ENCODE results near the gene SMYD5. TPM values are rescaled to one million over a fixed set of nuclear protein-coding genes. Genes with fewer than 3 reads are reported as not detected.

SMYD5 gene
- total RNA-seq, 2 experiments from 2014 or later, result 41.5 to 44.9 TPM

DNA sequence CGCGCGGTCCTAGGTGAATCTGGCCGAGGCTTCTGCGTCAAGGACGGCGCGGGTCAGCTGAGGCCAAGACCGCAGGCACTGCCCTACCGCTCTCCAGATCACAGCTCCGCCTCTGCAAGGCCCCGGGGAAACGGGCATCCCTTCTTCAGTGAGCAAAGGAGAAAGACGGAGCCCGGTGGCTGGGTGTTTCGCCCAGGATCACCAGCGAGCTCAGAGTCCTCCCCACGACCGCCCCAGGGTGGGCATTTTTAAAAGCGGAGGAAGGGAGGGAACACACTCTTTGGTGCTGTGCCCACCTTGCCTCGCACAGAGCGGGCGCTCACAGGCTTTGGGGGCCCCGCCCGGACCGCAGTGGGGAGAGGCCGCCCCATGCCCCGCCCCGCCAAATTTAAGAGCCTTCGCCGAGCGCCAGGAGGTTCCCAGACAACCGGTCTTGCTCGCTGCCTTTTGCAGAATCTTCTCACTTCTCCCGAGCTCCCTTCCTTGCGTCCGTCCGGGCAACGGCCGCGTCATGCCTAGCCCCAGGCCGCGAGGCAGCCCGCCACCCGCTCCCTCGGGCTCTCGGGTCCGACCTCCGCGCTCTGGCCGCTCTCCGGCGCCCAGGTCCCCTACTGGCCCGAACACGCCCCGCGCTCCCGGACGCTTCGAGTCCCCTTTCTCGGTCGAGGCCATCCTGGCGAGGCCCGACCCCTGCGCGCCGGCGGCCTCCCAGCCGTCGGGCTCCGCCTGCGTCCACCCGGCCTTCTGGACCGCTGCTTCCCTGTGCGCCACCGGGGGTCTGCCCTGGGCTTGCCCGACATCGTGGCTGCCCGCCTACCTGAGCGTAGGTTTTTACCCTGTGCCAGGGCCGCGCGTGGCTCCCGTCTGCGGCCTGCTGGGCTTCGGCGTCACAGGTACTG, 11.6 kb upstream of the SMYD5 start, which contains the start of gene NOTO:
Gene NOTO (plus strand): TSS at position 419 of the 899 bp plus-strand sequence. CDS start 93 bp downstream, at position 512.
- POLR2A ChIA-PET, result no interaction called here
- CTCF ChIA-PET, result interaction anchor here (1.0 to 1.1 kb wide), 2 partner anchors 10 to 25 kb away, joined by 4 to 5 read pairs; no protein-coding TSS in a partner anchor

DNA sequence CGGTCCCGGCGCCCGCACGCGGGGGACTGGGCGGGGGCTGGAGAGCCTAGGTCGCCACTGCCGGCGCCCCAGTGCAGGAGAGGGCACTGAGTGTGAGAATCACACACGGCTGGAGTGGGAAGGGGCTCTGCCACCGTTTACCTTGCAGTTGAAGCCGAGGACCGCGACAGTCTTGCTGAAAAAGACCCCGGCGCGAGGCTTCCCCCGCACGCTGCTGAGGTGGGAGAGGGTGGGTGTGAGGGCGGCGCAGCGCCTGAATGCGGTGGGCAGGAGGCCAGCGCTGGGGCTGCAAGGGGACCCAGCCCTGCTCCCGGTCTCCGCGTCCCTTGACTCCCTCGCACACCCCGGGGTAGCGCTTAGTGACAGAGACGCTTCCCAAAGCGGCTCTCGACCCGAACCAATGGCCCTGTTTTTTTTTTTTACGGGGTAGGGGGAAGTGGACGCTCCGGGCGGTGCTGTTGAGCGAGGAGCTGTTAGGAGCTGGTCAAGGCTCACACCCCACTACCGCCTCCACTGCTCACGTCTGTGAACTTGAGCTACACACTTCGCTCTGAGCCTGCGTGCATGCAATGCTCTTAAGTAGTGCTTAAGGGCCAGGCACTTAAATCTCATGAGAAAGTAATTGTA, 10.9 kb upstream of the SMYD5 start:
- CTCF ChIA-PET, result no interaction called here

DNA sequence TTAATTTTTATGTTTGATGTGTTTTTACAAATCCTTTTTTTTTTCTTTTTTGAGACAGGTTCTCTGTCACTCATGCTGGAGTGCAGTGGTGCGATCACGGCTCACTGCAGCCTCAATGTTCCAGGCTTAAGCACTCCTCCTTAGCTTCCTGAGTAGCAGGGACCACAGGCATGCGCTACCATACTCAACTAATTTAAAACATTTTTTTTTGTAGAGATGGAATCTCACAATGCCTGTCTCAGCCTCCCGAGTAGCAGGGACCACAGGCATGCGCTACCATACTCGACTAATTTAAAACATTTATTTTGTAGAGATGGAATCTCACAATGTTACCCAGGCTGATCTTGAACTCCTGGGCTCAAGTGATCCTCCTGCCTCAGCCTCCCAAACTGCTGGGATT, 8.4 kb upstream of the SMYD5 start:
- ChIA-PET POLR2A (no interaction called here), CTCF (interaction anchor here (0.6 kb wide), 1 partner anchor 28 kb away, joined by 3 read pairs; no protein-coding TSS in a partner anchor)

More for the DNA sequence above, 10.9 kb upstream of the SMYD5 start:
- POLR2A ChIA-PET, result no interaction called here

DNA sequence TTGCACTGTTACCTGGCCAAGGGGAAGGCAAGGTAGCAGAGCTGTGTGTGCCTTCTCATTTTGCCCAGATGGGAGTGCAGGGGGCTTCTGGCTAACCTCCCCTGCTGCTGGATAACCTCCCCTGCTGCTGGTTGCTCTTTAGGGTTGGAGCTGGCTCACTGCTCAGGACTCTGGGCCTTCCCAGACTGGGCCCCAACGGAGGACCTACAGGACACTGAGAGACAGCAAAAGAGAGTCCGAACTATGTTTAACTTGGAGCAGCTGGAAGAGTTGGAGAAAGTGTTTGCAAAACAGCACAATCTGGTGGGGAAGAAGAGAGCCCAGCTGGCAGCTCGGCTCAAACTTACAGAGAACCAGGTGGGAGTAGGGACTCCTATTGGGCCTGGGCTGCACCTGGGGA, 5.8 kb upstream of the SMYD5 start:
- ChIA-PET POLR2A (no interaction called here), CTCF (interaction anchor here (0.8 to 6.4 kb wide), 2 partner anchors 21 to 32 kb away, joined by 3 to 64 read pairs; no protein-coding TSS in a partner anchor)

DNA sequence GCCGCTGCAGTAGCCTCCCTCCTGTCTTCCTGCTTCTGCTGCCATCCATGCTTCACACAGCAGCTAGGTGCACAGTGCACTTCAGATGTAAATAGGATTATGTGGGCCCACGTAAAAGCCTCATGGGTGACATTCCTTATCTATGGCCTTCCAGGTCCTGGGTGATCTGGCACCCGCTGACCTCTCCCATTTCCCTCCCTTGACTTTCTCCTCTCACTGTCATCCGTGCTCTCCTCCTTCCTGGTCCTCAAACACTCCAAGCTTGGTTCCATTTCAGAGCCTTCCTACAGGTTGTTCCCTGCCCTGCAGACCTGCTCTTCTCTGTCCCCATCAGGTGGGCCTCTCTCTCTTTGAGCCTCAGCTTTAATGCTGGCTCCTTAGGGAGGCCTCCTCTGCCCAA, 4.0 kb upstream of the SMYD5 start:
- POLR2A ChIA-PET, result no interaction called here
- CTCF ChIA-PET, result interaction anchor here (1.1 to 6.4 kb wide), 2 partner anchors 34 to 317 kb away, joined by 3 to 64 read pairs; no protein-coding TSS in a partner anchor

DNA sequence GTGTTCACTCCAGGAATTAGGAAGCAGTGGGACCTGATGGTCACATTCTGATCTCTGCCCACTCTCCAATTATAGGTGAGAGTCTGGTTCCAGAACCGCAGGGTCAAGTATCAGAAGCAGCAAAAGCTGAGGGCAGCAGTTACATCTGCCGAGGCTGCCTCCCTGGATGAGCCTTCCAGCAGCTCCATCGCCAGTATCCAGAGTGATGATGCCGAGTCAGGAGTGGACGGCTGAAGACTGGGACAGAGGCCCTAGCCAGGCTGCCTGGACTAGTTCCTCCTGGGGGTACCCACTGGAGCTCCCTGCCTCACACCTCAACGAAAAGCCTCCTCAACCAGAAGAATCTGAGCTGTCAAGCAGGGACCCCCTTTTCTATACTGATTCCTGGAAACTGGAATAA, 3.3 kb upstream of the SMYD5 start:
- POLR2A ChIA-PET, result no interaction called here

DNA sequence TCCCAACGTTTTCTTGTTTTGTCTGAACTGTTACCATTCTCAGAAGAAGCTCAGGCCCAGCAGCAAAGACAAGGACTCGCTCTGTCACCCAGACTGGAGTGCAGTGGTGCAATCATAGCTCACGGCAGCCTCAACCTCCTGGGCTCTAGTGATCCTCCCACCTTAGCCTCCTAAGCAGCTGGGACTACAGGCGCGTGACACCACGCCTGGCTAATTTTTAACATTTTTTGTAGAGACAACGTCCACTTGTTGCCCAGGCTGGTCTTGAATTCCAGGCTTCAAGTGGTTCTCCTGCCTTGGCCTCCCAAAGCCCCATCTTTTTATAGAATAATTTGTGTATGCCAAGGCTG, 2.0 kb upstream of the SMYD5 start:
- ChIA-PET CTCF (interaction anchor here (0.8 to 6.4 kb wide), 14 partner anchors 9 to 319 kb away, joined by 3 to 64 read pairs (median 4); partner anchors contain the start of genes NOTO and SFXN5), POLR2A (interaction anchor here (1.3 to 1.6 kb wide), 2 partner anchors 35 to 73 kb away, joined by 3 to 9 read pairs; partner anchors contain the start of gene FBXO41)

More for the DNA sequence above, 3.3 kb upstream of the SMYD5 start:
- CTCF ChIA-PET, result interaction anchor here (6.4 kb wide), 1 partner anchor 34 kb away, joined by 64 read pairs; no protein-coding TSS in a partner anchor

DNA sequence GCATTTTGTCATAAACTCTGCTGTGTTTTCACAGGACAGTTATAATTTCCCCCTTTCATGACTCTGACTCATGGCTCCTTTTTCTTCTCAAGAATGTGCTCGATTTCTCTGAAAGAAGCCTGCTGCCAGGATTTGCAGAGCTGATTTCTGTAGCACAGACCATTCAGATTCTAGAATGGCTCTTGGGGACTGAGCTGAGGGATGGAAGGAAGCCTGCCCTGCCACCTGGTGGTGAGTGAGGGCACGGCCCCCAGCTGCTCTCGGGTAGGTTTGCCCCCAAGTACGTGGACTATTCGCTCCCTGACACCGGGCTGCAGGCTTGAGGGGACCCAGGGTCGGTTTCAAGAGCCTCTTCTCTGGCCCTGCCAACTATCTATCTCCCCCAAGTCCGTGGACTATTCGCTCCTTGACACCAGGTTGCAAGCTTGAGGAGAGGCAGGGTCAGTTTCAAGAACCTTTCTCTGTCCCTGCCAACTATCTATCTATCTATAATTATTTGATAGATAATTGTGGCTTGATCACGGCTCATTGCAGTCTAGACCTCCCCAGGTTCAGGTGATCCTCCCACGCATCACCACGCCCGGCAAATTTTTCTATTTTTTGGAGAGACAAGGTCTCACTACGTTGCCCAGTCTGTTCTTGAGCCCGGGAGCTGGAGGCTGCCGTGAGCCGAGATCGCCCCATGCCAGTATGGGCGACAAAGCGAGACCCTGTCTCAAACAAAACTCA, 1.4 kb upstream of the SMYD5 start:
- CTCF ChIA-PET, result interaction anchor here (0.8 to 6.4 kb wide), 17 partner anchors 8 to 319 kb away, joined by 3 to 64 read pairs (median 4); partner anchors contain the start of genes NOTO, PRADC1 and SFXN5
- POLR2A ChIA-PET, result interaction anchor here (1.1 to 1.6 kb wide), 3 partner anchors 21 to 72 kb away, joined by 3 to 9 read pairs (median 5); partner anchors contain the start of genes CCT7 and FBXO41

DNA sequence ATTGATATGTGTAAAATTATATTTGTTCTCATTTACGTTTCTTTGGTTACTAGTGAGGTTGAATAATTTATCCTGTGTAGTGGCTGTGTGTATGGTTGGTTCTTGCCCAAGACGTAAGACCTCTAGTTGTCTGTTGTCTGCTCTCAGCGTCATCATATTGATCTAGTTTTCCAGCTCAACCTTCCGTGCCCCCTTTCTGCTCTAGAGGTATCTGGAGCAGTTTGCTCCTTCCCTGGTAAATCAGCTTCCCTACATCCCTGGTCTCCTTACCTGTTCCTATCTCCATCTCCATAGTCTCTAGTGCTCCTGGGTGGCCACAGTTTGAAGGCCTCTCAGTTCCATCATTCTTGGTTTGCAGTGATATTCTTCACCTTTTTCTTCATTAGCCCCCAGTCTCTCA, 1.2 kb downstream of the SMYD5 start:
- ChIA-PET CTCF (no interaction called here), POLR2A (interaction anchor here (0.9 kb wide), 1 partner anchor 18 kb away, joined by 4 read pairs; the partner anchor contains the start of genes CCT7 and PRADC1)

DNA sequence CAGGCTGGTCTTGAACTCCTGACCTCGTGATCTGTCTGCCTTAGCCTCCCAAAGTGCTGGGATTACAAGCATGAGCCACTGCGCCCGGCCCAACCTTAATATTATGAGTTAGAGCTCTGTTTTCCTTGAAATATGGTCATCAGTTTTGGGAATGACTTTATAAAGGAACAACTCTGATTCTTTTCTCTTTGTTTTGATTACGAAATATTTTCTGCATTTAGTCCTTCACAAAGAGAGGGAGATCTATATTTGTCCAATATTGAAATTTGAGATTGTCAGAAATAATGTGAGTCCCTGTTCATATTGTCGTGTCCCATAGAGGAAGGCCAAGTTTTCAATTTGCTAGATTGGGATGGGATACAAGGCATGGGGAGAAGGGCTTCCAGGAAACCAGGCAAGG, 3.1 kb downstream of the SMYD5 start:
- ChIA-PET CTCF (interaction anchor here (1.3 kb wide), 1 partner anchor 11 kb away, joined by 3 read pairs; no protein-coding TSS in a partner anchor), POLR2A (no interaction called here)

DNA sequence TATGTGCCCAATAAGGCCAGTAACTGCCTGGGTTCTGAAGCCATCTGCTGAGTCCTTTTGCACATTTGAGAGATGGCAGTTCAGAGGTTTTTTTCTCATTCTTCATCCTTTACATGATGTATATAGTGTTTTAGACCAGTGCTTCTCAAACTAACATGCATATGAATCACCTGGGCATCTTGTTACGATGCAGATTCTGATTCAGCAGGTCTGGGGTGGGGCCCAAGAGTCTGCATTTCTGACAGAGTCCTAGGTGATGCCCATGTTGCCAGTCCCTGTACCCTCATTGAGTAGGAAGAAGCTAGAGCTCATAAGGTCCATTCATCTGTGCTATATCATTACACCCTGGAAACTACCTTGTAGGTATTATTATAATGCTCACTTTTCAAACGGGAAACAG, 3.8 kb downstream of the SMYD5 start:
- CTCF ChIA-PET, result interaction anchor here (1.3 kb wide), 1 partner anchor 10 kb away, joined by 3 read pairs; no protein-coding TSS in a partner anchor
- POLR2A ChIA-PET, result interaction anchor here (1.2 kb wide), 1 partner anchor 15 kb away, joined by 5 read pairs; no protein-coding TSS in a partner anchor

DNA sequence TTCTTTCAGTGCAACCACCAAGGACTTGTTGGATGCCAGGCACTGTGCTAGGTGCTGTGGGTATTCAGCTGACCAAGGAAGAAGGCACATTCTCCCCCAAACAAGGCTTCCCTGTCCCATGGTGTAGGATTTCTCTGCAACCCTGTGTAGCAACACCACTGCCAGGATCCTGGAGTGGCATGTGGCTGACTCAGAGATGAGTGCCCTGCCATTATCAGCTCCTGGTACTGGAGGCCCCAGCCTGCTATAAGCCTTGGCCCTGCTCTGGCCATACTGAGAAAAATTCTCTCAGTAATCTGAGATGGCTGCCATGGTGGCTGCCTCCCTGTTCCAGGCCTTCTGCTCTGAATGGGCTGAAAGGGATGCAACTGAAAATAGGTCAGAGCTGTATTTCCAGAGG, 4.3 kb downstream of the SMYD5 start:
- ChIA-PET CTCF (no interaction called here), POLR2A (interaction anchor here (1.2 kb wide), 1 partner anchor 14 kb away, joined by 5 read pairs; no protein-coding TSS in a partner anchor)

DNA sequence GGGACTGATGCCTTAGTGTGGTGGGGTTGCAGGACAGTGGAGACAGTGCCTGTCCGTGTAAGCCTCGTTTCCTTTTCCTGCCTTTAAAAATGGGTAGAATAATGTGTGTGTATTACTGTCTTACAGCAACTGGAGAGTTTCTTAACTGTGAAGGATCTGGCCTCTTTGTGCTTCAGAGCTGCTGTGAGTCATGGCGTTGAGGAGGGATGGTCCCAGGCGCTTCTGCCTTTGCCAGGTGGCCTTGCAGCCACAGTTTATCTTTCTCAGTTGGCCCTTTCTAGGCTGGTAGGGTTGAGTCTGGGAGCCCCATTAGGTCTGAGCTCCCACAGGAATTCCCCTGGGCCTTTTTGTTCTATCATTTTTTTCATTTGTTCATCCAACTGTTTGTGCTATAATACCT, 9.8 kb downstream of the SMYD5 start:
- ChIA-PET CTCF (interaction anchor here (1.6 kb wide), 1 partner anchor 11 kb away, joined by 6 read pairs; no protein-coding TSS in a partner anchor), POLR2A (interaction anchor here (0.6 kb wide), 1 partner anchor 20 kb away, joined by 5 read pairs; no protein-coding TSS in a partner anchor)

DNA sequence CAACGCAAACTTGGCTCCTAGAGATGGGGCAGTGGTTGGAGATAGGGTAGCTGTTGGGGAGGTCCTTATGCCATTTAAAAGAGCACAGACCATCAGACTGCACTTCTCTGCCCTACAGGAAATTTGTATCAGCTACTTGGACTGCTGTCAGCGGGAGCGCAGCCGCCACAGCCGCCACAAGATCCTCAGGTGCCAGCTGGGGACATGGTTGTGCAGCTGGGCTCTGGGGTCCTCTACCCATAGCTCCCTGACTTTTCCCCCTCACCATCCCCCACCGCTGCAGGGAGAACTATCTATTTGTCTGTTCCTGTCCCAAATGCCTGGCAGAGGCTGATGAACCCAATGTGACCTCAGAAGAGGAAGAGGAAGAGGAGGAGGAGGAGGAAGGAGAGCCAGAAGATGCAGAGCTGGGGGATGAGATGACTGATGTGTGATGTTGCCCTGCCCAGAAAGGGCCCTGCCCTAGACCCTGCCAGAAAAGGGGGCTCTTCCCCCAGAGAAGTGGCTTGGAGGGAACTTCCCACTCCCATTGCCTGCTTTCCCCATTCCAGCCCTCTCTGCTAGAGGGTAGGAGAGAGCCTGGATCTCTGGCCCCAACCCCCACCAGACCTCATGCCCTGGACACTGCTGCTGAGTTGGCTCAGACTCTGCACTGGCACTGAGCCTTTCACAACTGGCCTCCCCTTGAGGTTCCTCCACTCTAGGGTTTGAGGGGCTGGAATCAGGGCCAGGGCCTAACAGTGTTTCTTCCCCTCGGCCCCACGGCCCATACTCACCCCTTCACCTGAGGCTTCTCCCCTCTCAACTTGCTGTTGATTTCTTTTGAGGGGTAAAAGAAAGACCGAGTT, 11.7 kb downstream of the SMYD5 start:
- ChIA-PET POLR2A (interaction anchor here (0.9 kb wide), 1 partner anchor 8 kb away, joined by 3 read pairs; the partner anchor contains the start of gene CCT7), CTCF (interaction anchor here (1.5 kb wide), 1 partner anchor 64 kb away, joined by 3 read pairs; no protein-coding TSS in a partner anchor)

DNA sequence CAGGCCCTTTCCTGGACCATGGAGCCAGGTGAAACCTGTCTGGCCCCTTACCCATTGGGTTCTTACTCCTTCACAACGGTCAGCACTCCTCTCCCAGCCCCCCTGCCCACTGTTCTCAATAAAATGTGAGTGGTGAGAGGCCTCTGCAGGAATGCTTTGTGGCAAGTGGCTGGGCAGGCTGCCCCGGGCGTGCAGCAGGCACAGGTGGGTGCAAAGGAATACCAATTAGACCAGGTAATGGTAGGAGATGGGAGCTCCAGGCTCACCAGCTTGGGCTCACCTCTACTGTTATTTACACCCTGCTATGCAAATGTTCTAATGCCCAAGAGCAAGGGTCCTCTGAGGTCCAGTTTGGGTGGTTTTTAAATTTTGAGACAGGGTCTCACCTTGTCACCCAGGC, 13.0 kb downstream of the SMYD5 start:
- CTCF ChIA-PET, result interaction anchor here (1.5 kb wide), 1 partner anchor 63 kb away, joined by 3 read pairs; no protein-coding TSS in a partner anchor
- POLR2A ChIA-PET, result no interaction called here

DNA sequence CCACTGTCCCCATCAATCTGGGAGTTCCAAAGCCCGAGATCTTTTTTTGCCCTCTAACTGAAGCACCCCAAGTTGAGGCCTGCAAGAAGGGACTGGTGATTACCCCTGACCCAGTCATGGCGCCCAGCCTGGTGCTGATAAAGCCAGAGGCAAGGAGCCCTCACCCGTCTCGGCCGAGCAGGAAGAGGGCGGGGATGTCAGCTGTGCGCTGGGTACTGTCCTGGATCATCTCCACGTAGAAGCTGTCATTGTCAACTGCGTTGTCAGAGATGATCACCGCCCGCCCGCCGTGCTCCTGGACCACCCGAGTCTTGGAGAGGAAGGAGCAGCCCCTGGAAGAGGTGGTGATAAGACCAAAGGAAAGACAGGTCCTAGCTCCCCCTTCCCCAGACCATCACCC, 14.6 kb downstream of the SMYD5 start:
- CTCF ChIA-PET, result interaction anchor here (1.4 kb wide), 1 partner anchor 11 kb away, joined by 3 read pairs; no protein-coding TSS in a partner anchor
- POLR2A ChIA-PET, result no interaction called here

DNA sequence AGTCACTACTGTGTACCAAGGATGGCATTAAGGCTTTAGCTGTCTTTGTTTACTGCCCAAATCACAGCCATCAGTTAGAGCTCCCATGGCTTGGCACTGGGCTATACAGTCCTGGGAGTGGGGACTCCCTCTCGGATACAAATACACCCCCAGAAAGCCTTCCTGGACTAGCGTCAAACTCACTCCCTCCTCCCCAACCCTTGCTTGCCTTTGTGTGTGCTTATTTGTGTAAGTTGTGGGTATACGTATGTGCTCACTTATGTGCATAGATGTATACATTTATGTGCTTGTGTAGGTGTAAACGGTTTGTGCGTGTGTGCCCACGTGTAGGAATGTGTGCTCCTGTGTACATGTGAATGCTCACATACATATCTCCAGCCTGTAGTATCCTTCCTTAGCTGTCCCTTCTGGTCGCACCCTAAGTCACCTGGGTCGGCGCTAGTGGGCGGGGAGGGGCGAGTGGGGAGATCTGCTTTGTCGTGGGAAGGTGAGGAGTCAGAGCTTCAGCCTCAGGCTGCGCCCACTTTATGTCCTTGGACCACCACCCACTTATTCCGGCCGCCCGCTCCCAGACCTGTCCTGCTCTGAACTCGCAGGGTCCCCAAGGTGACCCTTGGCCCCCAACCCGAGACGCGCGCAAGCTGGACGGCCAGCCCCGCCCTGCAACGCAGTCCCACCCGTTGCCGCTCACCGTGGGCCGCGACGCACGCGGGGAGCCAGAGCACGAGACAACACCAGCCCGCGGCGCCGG, 18.5 kb downstream of the SMYD5 start:
- POLR2A ChIA-PET, result interaction anchor here (0.5 to 2.9 kb wide), 9 partner anchors 12 to 947 kb away, joined by 3 to 17 read pairs (median 5); partner anchors contain the start of genes ALMS1, EGR4, FBXO41 and SFXN5
- CTCF ChIA-PET, result interaction anchor here (1.0 to 5.1 kb wide), 5 partner anchors 10 to 57 kb away, joined by 3 to 27 read pairs (median 5); no protein-coding TSS in a partner anchor

All from activated CD8-positive, alpha-beta memory T cell treated with anti-CD3 and anti-CD28 coated beads for 36 hours (primary cell).